SK-N-MC (cell line): ENCODE results near the gene ZKSCAN2.

Source experiments
- EZH2 ChIP-seq: fragments of 200-600 bp; sonication (generic); IDR thresholded peaks from one replicate; pipeline ENCODE4 v1.6.1; 2017; ENCODE audit warnings: antibody characterized with exemption
- FOXP2 ChIP-seq: optimal IDR thresholded peaks from 2 replicates; pipeline ENCODE3; 2011; ENCODE audit warnings: mild to moderate bottlenecking, moderate library complexity; ENCODE audit not compliant: insufficient read depth; ENCODE audit errors: extremely low read length, control extremely low read depth
- POLR2AphosphoS5 ChIP-seq: IDR thresholded peaks from 2 replicates; pipeline ENCODE4 v1.6.1; 2012; ENCODE audit warnings: mild to moderate bottlenecking, low read depth, low read length, borderline replicate concordance

- TF ChIP-seq POLR2AphosphoS5 (no peak), EZH2 (no peak), FOXP2 (no peak)
Measured at GRCh38 chr16:25219070-25219737, 38.4 kb downstream of the ZKSCAN2 start.
